Ishikawa (cell line): ENCODE results near the gene MS4A7.

Experiments
- CEBPB ChIP-seq: IDR thresholded peaks from 2 replicates; pipeline ENCODE4 v1.6.1; 2012
- EGR1 ChIP-seq: IDR thresholded peaks from 2 replicates; pipeline ENCODE4 v1.6.1; 2012
- EP300 ChIP-seq: IDR thresholded peaks from 2 replicates; pipeline ENCODE4 v1.6.1; 2012; ENCODE audit warnings: borderline replicate concordance
- MAX ChIP-seq: IDR thresholded peaks from 2 replicates; pipeline ENCODE4 v1.6.1; 2012
- RAD21 ChIP-seq: IDR thresholded peaks from 2 replicates; pipeline ENCODE4 v1.6.1; 2012; ENCODE audit warnings: low read depth
- REST ChIP-seq: IDR thresholded peaks from 2 replicates; pipeline ENCODE4 v1.6.1; 2012; ENCODE audit warnings: low read depth, mild to moderate bottlenecking
- TEAD4 ChIP-seq: IDR thresholded peaks from 2 replicates; pipeline ENCODE4 v1.6.1; 2012

GRCh38 chr11:60338053-60338452 is 40.3 kb upstream of the MS4A7 start:
- TF ChIP-seq MAX: no peak
- no peak for TF ChIP-seq TEAD4
- TF ChIP-seq EGR1: no peak
- no peak for TF ChIP-seq REST
- TF ChIP-seq CEBPB: no peak
- TF ChIP-seq EP300: no peak
- TF ChIP-seq RAD21: no peak
